PC-3 (cell line): Measurements from ENCODE around the gene SLC52A1.

Experiments used
- CTCF ChIP-seq: fragments of 300-600 bp; sonication (generic); conservative IDR thresholded peaks from 2 replicates; pipeline ENCODE4 v1.5.1; 2017; ENCODE audit warnings: antibody characterized with exemption, low read depth, mild to moderate bottlenecking, low read length
- EZH2 ChIP-seq: fragments of 300-600 bp; sonication (generic); IDR thresholded peaks from one replicate; pipeline ENCODE4 v1.6.1; 2017; ENCODE audit warnings: antibody characterized with exemption, mild to moderate bottlenecking, low read length; ENCODE audit not compliant: unreplicated experiment
- EZH2phosphoT487 ChIP-seq: fragments of 300-600 bp; sonication (generic); IDR thresholded peaks from 2 replicates; pipeline ENCODE4 v1.6.1; 2018; ENCODE audit warnings: mild to moderate bottlenecking, antibody characterized with exemption, low read length, borderline replicate concordance

GRCh38 chr17:5050278-5050677, 15.1 kb upstream of the SLC52A1 start:
- no peak for TF ChIP-seq CTCF
- TF ChIP-seq EZH2phosphoT487: no peak
- TF ChIP-seq EZH2: no peak
